Measurements from ENCODE around the gene RAB3GAP2.
A peak's percentile ranks its signal among the peaks of the same experiment; 100 is the strongest.
"Not testable (repeated sequence)": the region's sequence is repeated elsewhere in the genome, so short reads cannot be mapped to it uniquely, and the experiment has no call there.

Gene RAB3GAP2, protein sequence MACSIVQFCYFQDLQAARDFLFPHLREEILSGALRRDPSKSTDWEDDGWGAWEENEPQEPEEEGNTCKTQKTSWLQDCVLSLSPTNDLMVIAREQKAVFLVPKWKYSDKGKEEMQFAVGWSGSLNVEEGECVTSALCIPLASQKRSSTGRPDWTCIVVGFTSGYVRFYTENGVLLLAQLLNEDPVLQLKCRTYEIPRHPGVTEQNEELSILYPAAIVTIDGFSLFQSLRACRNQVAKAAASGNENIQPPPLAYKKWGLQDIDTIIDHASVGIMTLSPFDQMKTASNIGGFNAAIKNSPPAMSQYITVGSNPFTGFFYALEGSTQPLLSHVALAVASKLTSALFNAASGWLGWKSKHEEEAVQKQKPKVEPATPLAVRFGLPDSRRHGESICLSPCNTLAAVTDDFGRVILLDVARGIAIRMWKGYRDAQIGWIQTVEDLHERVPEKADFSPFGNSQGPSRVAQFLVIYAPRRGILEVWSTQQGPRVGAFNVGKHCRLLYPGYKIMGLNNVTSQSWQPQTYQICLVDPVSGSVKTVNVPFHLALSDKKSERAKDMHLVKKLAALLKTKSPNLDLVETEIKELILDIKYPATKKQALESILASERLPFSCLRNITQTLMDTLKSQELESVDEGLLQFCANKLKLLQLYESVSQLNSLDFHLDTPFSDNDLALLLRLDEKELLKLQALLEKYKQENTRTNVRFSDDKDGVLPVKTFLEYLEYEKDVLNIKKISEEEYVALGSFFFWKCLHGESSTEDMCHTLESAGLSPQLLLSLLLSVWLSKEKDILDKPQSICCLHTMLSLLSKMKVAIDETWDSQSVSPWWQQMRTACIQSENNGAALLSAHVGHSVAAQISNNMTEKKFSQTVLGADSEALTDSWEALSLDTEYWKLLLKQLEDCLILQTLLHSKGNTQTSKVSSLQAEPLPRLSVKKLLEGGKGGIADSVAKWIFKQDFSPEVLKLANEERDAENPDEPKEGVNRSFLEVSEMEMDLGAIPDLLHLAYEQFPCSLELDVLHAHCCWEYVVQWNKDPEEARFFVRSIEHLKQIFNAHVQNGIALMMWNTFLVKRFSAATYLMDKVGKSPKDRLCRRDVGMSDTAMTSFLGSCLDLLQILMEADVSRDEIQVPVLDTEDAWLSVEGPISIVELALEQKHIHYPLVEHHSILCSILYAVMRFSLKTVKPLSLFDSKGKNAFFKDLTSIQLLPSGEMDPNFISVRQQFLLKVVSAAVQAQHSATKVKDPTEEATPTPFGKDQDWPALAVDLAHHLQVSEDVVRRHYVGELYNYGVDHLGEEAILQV (N-terminal part only)

DNA sequence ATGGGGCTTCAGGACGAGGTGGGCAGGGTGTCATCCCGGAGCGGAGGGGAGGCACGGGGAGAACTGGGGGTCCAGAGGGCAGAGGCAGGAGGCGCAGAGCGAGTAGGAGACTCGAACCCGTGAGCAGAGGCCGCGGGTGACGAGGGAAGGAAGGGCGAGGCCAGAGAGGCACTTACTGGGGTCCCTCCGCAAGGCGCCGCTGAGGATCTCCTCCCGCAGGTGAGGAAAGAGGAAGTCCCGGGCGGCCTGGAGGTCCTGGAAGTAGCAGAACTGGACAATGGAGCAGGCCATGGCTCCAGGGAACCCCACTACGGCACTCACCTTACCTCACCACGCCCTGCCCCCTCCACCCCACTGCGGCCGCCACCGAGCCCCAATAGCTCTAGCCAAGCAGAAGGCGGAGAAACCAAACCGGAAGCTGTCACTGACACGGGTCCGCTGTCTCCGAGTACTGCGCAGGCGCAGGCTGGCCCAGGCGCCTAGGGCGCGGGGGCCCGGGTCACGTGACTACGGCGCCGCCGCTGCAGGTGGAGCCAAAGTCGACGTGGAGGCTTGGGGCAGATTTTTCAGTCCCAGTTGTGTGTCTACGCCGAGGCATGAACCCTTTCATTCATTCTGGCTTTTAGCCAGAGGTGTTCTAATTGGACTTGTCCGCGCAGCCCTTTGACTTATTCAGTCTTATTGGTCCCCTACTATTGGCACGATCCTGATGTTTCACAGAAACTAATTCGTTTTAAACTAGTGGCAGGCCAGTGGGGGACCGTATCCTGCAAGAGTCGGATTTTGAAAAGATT lies at the start of gene RAB3GAP2:
RAB3GAP2 (minus strand) TSS at position 407 of the 794 bp plus-strand sequence; CDS start at position 291, 116 bp downstream.
- peak; percentile 97 for DNase-seq

GRCh38 chr1:220321758-220322157 lies 49.5 kb upstream of the RAB3GAP2 start:
- DNase-seq, result no peak

DNA sequence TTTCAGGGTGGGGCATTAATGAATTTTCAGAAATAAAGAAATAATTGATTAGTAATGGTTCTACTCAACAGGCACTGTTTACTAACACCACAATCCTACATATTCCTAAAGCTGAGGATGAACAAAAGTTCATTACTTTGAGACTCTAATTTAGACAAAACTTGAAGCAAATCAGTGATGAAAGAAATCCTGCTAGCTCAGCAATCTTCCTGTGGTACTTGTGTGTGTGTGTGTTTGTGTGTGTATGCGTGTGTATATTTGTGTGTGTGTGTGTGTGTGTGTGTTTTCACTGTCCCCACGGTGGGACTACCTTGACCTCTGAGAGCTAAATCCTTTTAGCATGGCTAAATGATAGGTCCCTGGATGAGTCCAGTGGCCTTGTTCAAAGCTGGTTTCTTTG lies 48.5 kb upstream of the RAB3GAP2 start:
- DNase-seq, result no peak

DNA sequence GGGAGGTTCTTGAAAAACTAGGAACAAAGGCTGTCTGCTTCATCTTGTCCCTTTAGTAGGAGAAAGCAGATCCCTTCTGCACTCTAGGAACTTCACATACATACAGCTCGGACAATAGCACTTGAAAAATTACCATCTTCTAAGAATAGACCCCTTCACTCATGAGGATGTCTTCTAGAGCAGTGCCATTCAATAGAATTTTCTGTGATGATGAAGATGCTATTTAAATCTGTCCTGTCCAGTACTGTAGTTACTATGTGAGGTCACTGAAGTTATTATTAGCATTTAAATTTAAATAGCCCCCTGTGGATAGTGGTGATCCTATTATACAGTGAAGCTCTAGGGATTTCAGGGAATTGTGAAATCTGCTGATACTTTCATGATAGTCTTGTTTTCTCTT lies 46.4 kb upstream of the RAB3GAP2 start:
- no peak for DNase-seq

GRCh38 chr1:220317161-220317560 lies 44.9 kb upstream of the RAB3GAP2 start:
- no peak for DNase-seq

DNA sequence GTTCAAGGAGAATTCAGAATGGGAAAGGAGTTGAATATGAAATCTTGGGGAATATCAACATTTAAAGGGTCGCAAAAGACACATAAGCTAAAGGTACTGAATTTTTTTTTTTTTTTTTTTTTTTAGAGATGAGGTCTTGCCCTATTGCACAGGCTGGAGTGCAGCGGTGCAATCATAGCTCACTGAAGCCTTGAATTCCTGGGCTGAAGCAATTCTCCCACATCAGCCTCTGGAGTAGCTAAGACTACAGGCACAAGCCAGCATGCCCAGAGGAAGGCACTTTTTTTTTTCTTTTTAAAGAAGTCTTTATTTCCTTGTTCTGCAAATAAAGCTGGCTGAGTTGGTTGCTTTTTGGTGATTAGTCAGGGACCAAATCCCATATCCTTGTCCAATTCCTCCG lies 44.1 kb upstream of the RAB3GAP2 start:
- no peak for DNase-seq

GRCh38 chr1:220315070-220315839 lies 43.0 kb upstream of the RAB3GAP2 start:
- DNase-seq, result no peak

DNA sequence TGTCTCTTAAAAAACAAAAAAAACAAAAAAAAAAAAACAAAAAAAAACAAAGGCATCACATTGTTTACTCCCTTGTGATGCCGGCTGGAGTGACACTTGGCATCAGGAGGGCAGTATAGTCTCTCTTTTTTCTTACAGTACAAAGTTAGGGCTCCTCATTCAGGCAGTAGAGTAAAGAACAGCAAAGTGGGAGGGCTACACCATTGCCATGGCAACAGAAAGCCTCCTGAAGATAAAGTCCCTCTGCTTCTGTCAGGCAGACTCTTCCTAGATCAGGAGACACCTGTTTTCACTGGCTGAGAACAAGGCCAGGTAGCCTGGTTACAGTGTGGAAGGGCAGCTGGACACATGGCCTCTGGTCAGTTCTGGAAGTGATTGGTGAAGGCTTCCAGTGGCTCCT lies 41.3 kb upstream of the RAB3GAP2 start:
- no peak for DNase-seq

- DNase-seq, result not testable (repeated sequence)
These were observed 37.9 kb upstream of the RAB3GAP2 start for GRCh38 chr1:220310147-220310546.

DNA sequence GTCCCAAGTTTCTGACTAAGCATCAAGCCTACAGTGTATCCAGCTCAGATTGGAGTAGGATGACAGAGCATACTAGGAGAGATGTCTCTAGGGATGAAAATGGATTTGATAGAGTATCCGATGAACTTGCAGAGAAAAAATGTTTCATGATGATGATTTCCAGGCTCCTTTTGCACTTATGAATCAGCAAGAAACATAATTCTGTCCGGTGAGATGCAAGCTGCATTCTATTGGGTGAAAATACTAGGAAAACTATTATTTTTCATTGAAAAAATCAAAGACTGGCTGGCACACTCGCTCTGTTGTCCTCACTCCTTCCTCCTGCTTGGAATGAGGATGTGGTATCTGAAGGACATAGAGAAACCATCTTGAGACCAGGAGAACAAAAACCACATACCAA lies 35.4 kb upstream of the RAB3GAP2 start:
- no peak for DNase-seq

DNA sequence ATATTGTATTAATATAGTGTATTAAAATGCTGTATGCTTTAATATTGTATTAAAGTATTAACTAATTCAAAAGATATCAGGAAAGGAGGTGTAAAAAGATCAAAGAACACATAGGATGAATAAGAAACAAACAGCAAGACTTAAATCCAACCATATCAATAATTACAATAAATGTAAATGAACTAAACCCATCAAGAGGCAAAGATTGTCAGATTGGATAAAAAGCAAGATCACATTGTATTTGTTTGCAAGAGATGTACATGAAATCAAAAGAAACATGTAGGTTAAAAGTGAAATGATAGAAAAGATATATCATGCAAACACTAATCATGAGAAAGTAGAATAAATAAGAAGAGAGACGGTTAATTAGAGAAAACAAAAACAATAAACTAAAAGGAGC lies 34.1 kb upstream of the RAB3GAP2 start:
- no peak for DNase-seq

DNA sequence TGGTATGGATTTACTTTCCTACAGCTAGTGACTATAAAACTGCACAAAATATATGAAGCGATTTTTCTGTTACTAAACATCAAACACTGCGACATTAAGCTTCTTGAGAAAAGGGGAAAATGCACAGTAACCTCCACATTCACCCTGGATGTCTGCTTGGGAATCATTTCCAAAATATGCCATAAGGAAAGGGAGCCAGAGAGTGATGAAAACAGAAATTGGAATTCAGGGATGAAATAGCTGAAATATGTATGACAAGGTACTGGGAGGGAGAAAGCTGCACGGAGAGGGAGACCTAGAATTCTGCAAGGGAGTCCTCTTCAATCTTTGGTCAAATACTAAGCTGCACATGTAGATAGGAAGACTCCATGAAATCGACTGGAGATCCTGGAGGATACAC lies 31.6 kb upstream of the RAB3GAP2 start:
- DNase-seq, result no peak

- DNase-seq, result no peak
These were observed 29.4 kb upstream of the RAB3GAP2 start for GRCh38 chr1:220301630-220302029.

GRCh38 chr1:220300442-220301121 lies 28.3 kb upstream of the RAB3GAP2 start:
- no peak for DNase-seq

DNA sequence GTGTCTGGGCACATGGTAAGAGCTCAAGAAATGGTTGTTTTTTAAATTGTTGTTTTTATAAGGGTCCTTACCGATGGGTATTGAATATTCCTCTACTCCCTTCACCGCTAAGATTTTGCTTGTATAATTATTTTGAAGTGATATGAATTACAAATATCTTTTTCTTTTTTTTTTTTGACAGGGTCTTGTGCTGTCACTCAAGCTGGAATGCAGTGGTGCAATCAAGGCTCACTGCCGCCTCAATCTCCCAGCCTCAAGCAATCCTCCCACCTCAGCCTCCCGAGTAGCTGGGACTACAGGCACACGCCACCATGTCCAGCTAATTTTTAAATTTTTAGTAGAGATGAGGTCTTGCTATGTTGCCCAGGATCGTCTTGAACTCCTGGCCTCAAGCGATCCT lies 27.1 kb upstream of the RAB3GAP2 start:
- DNase-seq, result no peak

- no peak for DNase-seq
These were observed 26.4 kb upstream of the RAB3GAP2 start for GRCh38 chr1:220298470-220299205.

GRCh38 chr1:220296981-220297380 lies 24.7 kb upstream of the RAB3GAP2 start:
- DNase-seq, result no peak

- no peak for DNase-seq
These were observed 22.6 kb upstream of the RAB3GAP2 start for GRCh38 chr1:220294846-220295301.

- no peak for DNase-seq
These were observed 19.3 kb upstream of the RAB3GAP2 start for GRCh38 chr1:220291580-220291979.

Measured in activated CD8-positive, alpha-beta memory T cell treated with anti-CD3 and anti-CD28 coated beads, Interleukin-2, amount 50 U/mL, for 4 hours (primary cell).